ENCODE data around the gene TADA2B.
A peak's percentile ranks its signal among the peaks of the same experiment; 100 is the strongest.

TADA2B gene

GRCh38 chr4:7020856-7021255, 22.3 kb upstream of the TADA2B start:
- H2BK15ac ChIP-seq (ENCODE audit: low read depth, poor library complexity, severe bottlenecking) = no peak overlapping the region
- peak overlapping the region in 1 of 2 experiments; percentile 51 for H3K18ac ChIP-seq (ENCODE audit: low read depth in 1 of 2, low read length in 2 of 2)
- peak overlapping the region; percentile 4 for H4K8ac ChIP-seq (ENCODE audit: low read length)
- no peak overlapping the region for H3K14ac ChIP-seq (ENCODE audit: low read length in 2 of 2)
- no peak overlapping the region for H4K91ac ChIP-seq (ENCODE audit: low read length)
- H3K27me3 ChIP-seq (ENCODE audit: control insufficient read depth in 1 of 2, insufficient read depth in 1 of 2, low read length in 2 of 2) = no peaks in the 10 kb centered on the region
- whole genome bisulfite sequencing = 97% methylated on average over 11 of the region's 11 CpGs
- peaks cover 32% of the 10 kb centered on the region for H3K4me1 ChIP-seq (ENCODE audit: control insufficient read depth, insufficient read depth, low read depth, low read length)
- H2AFZ ChIP-seq (ENCODE audit: low read depth, low read length) = no peak overlapping the region
- no peak overlapping the region for H3K4me2 ChIP-seq (ENCODE audit: low read length, poor library complexity, severe bottlenecking)
- no peak overlapping the region for H3K23ac ChIP-seq (ENCODE audit: low read length in 2 of 2)
- peak overlapping the region; percentile 31 for H2AK5ac ChIP-seq (ENCODE audit: low read length, severe bottlenecking)
- H2BK120ac ChIP-seq (ENCODE audit: low read depth, low read length) = no peak overlapping the region
- H2BK5ac ChIP-seq (ENCODE audit: low read depth, low read length, poor library complexity, severe bottlenecking) = no peak overlapping the region
- no peaks in the 10 kb centered on the region for H3K9me3 ChIP-seq (ENCODE audit: control insufficient read depth, low read length)
- peak overlapping the region; percentile 28 for H3K27ac ChIP-seq (ENCODE audit: low read length, poor library complexity, severe bottlenecking)
- no peak overlapping the region for H3K9ac ChIP-seq (ENCODE audit: low read length)
- H3K79me1 ChIP-seq (replicated peaks; ENCODE audit: low read length, poor library complexity, severe bottlenecking) = peaks cover 27% of the 10 kb centered on the region
- peak overlapping the region in 1 of 2 experiments; percentile 9 for H2BK12ac ChIP-seq (ENCODE audit: low read length in 2 of 2)
- no peak overlapping the region for H3K4ac ChIP-seq (ENCODE audit: low read depth in 1 of 2, low read length in 2 of 2)
- peaks cover 55 to 61% of the 10 kb centered on the region in 2 experiments for H3K36me3 ChIP-seq (ENCODE audit: control insufficient read depth in 1 of 2, insufficient read depth in 2 of 2, low read depth in 1 of 2, low read length in 2 of 2)
- no peak for DNase-seq
- H3K4me3 ChIP-seq (ENCODE audit: insufficient read depth in 1 of 2, low read depth in 1 of 2, low read length in 2 of 2) = no peak overlapping the region

- DNase-seq = no peak
- H3K4ac ChIP-seq (ENCODE audit: low read depth in 1 of 2, low read length in 2 of 2) = no peak overlapping the region
- no peak overlapping the region for H2BK120ac ChIP-seq (ENCODE audit: low read depth, low read length)
- peaks cover 32% of the 10 kb centered on the region for H3K4me1 ChIP-seq (ENCODE audit: control insufficient read depth, insufficient read depth, low read depth, low read length)
- H4K91ac ChIP-seq (ENCODE audit: low read length) = no peak overlapping the region
- H3K14ac ChIP-seq (ENCODE audit: low read length in 2 of 2) = no peak overlapping the region
- H3K4me3 ChIP-seq (ENCODE audit: insufficient read depth in 1 of 2, low read depth in 1 of 2, low read length in 2 of 2) = no peak overlapping the region
- H2AK5ac ChIP-seq (ENCODE audit: low read length, severe bottlenecking) = no peak overlapping the region
- WGBS = 68% methylated on average over 4 of the region's 5 CpGs
- no peak overlapping the region for H2BK5ac ChIP-seq (ENCODE audit: low read depth, low read length, poor library complexity, severe bottlenecking)
- no peaks in the 10 kb centered on the region for H3K27me3 ChIP-seq (ENCODE audit: control insufficient read depth in 1 of 2, insufficient read depth in 1 of 2, low read length in 2 of 2)
- H4K8ac ChIP-seq (ENCODE audit: low read length) = no peak overlapping the region
- H3K9ac ChIP-seq (ENCODE audit: low read length) = no peak overlapping the region
- no peak overlapping the region for H3K23ac ChIP-seq (ENCODE audit: low read length in 2 of 2)
- H3K79me1 ChIP-seq (replicated peaks; ENCODE audit: low read length, poor library complexity, severe bottlenecking) = peaks cover 27% of the 10 kb centered on the region
- H2AFZ ChIP-seq (ENCODE audit: low read depth, low read length) = no peak overlapping the region
- H3K36me3 ChIP-seq (ENCODE audit: control insufficient read depth in 1 of 2, insufficient read depth in 2 of 2, low read depth in 1 of 2, low read length in 2 of 2) = peaks cover 54 to 59% of the 10 kb centered on the region in 2 experiments
- H3K27ac ChIP-seq (ENCODE audit: low read length, poor library complexity, severe bottlenecking) = peak overlapping the region; percentile 80
- H2BK12ac ChIP-seq (ENCODE audit: low read length in 2 of 2) = no peak overlapping the region
- H3K18ac ChIP-seq (ENCODE audit: low read depth in 1 of 2, low read length in 2 of 2) = no peak overlapping the region
- no peak overlapping the region for H2BK15ac ChIP-seq (ENCODE audit: low read depth, poor library complexity, severe bottlenecking)
- H3K4me2 ChIP-seq (ENCODE audit: low read length, poor library complexity, severe bottlenecking) = no peak overlapping the region
- H3K9me3 ChIP-seq (ENCODE audit: control insufficient read depth, low read length) = no peaks in the 10 kb centered on the region
Measured at GRCh38 chr4:7021355-7021754, 21.8 kb upstream of the TADA2B start.

GRCh38 chr4:7021930-7022664, 21.1 kb upstream of the TADA2B start:
- Histone ChIP-seq H2AK5ac (ENCODE audit: low read length, severe bottlenecking) (peak overlapping the region; percentile 97), H3K27me3 (ENCODE audit: control insufficient read depth in 1 of 2, insufficient read depth in 1 of 2, low read length in 2 of 2) (no peaks in the 10 kb centered on the region), H4K8ac (ENCODE audit: low read length) (peak overlapping the region; percentile 88), H2BK120ac (ENCODE audit: low read depth, low read length) (peak overlapping the region; percentile 22), H2BK5ac (ENCODE audit: low read depth, low read length, poor library complexity, severe bottlenecking) (peak overlapping the region; percentile 76), H3K18ac (ENCODE audit: low read depth in 1 of 2, low read length in 2 of 2) (peak overlapping the region; percentile 65 to 66), H3K23ac (ENCODE audit: low read length in 2 of 2) (no peak overlapping the region), H3K4me3 (ENCODE audit: insufficient read depth in 1 of 2, low read depth in 1 of 2, low read length in 2 of 2) (no peak overlapping the region), H3K14ac (ENCODE audit: low read length in 2 of 2) (no peak overlapping the region), H3K4me1 (ENCODE audit: control insufficient read depth, insufficient read depth, low read depth, low read length) (peaks cover 32% of the 10 kb centered on the region), H3K79me1 (replicated peaks; ENCODE audit: low read length, poor library complexity, severe bottlenecking) (peaks cover 27% of the 10 kb centered on the region), H4K91ac (ENCODE audit: low read length) (peak overlapping the region; percentile 97), H3K27ac (ENCODE audit: low read length, poor library complexity, severe bottlenecking) (peak overlapping the region; percentile 80), H2BK15ac (ENCODE audit: low read depth, poor library complexity, severe bottlenecking) (peak overlapping the region; percentile 61), H2BK12ac (ENCODE audit: low read length in 2 of 2) (peak overlapping the region in 1 of 2 experiments; percentile 46), H3K36me3 (ENCODE audit: control insufficient read depth in 1 of 2, insufficient read depth in 2 of 2, low read depth in 1 of 2, low read length in 2 of 2) (peaks cover 53 to 55% of the 10 kb centered on the region in 2 experiments), H3K9me3 (ENCODE audit: control insufficient read depth, low read length) (no peaks in the 10 kb centered on the region), H2AFZ (ENCODE audit: low read depth, low read length) (no peak overlapping the region), H3K9ac (ENCODE audit: low read length) (peak overlapping the region; percentile 29), H3K4ac (ENCODE audit: low read depth in 1 of 2, low read length in 2 of 2) (peak overlapping the region; percentile 56 to 90), H3K4me2 (ENCODE audit: low read length, poor library complexity, severe bottlenecking) (no peak overlapping the region)
- WGBS = 28% methylated on average over 13 of the region's 13 CpGs
- peak; percentile 96 for DNase-seq

GRCh38 chr4:7023486-7023885, 19.7 kb upstream of the TADA2B start:
- Histone ChIP-seq H2AFZ (ENCODE audit: low read depth, low read length) (no peak overlapping the region), H3K9me3 (ENCODE audit: control insufficient read depth, low read length) (no peaks in the 10 kb centered on the region), H3K27ac (ENCODE audit: low read length, poor library complexity, severe bottlenecking) (no peak overlapping the region), H3K4me2 (ENCODE audit: low read length, poor library complexity, severe bottlenecking) (no peak overlapping the region), H3K14ac (ENCODE audit: low read length in 2 of 2) (no peak overlapping the region), H4K91ac (ENCODE audit: low read length) (no peak overlapping the region), H2BK5ac (ENCODE audit: low read depth, low read length, poor library complexity, severe bottlenecking) (no peak overlapping the region), H2BK12ac (ENCODE audit: low read length in 2 of 2) (no peak overlapping the region), H3K4ac (ENCODE audit: low read depth in 1 of 2, low read length in 2 of 2) (no peak overlapping the region), H3K36me3 (ENCODE audit: control insufficient read depth in 1 of 2, insufficient read depth in 2 of 2, low read depth in 1 of 2, low read length in 2 of 2) (peaks cover 50 to 52% of the 10 kb centered on the region in 2 experiments), H3K18ac (ENCODE audit: low read depth in 1 of 2, low read length in 2 of 2) (no peak overlapping the region), H2AK5ac (ENCODE audit: low read length, severe bottlenecking) (peak overlapping the region; percentile 25), H3K27me3 (ENCODE audit: control insufficient read depth in 1 of 2, insufficient read depth in 1 of 2, low read length in 2 of 2) (no peaks in the 10 kb centered on the region), H3K9ac (ENCODE audit: low read length) (no peak overlapping the region), H3K4me1 (ENCODE audit: control insufficient read depth, insufficient read depth, low read depth, low read length) (peaks cover 32% of the 10 kb centered on the region), H3K79me1 (replicated peaks; ENCODE audit: low read length, poor library complexity, severe bottlenecking) (peaks cover 22% of the 10 kb centered on the region), H2BK120ac (ENCODE audit: low read depth, low read length) (no peak overlapping the region), H2BK15ac (ENCODE audit: low read depth, poor library complexity, severe bottlenecking) (peak overlapping the region; percentile 92), H3K4me3 (ENCODE audit: insufficient read depth in 1 of 2, low read depth in 1 of 2, low read length in 2 of 2) (no peak overlapping the region), H4K8ac (ENCODE audit: low read length) (no peak overlapping the region), H3K23ac (ENCODE audit: low read length in 2 of 2) (no peak overlapping the region)
- WGBS = 97% methylated on average over 16 of the region's 16 CpGs
- DNase-seq = no peak
